SK-N-SH (cell line): ENCODE results near the gene SMIM26. TPM values are rescaled to one million over a fixed set of nuclear protein-coding genes. Genes with fewer than 3 reads are reported as not detected.

Experiments used
- CTCF ChIA-PET: fragments of 300-600, 350-600 bp; formaldehyde crosslinking; extraction: SDS; loops from one replicate; lab custom pipeline; 2021; lab: Yijun Ruan, JAX
- POLR2A ChIA-PET: fragments of 350-600 bp; sonication (Branson Sonifier 250); formaldehyde crosslinking; extraction: SDS; loops from one replicate; lab custom pipeline; 2020; ENCODE audit warnings: antibody characterized with exemption, inconsistent platforms; lab: Yijun Ruan, JAX
- DNase-seq: peaks from one replicate; pipeline ENCODE4 v3.0.0; 2012
- H2AFZ ChIP-seq: fragments of 200-600 bp; sonication (generic); 2 replicates; pipeline ENCODE4 v1.8.1; 2016; ENCODE audit warnings: antibody characterized with exemption, mild to moderate bottlenecking, low read depth
- H3F3A ChIP-seq: fragments of 200-600 bp; sonication (generic); replicated peaks from 2 replicates; pipeline ENCODE3; 2016; ENCODE audit warnings: antibody characterized with exemption, mild to moderate bottlenecking; ENCODE audit not compliant: insufficient read depth
- H3K27ac ChIP-seq, 2 experiments: fragments of 200-500 bp in 1 of 2; fragments of 200-600 bp in 1 of 2; sonication (Bioruptor generic) in 1 of 2; sonication (generic), shearing (Covaris generic) in 1 of 2; 2 replicates each; pipeline versions ENCODE4 v1.5.1 to v1.6.1; 2014 to 2016; ENCODE audit warnings: low read depth in 2 of 2, inconsistent platforms in 1 of 2, low read length in 1 of 2, mild to moderate bottlenecking in 1 of 2, mixed read lengths in 1 of 2
- H3K27me3 ChIP-seq: fragments of 200-600 bp; sonication (generic), shearing (Covaris generic); 2 replicates; pipeline ENCODE4 v1.6.1; 2016; ENCODE audit warnings: mixed run types; ENCODE audit not compliant: insufficient read depth
- H3K36me3 ChIP-seq, 2 experiments: fragments of 200-500 bp in 1 of 2; fragments of 200-600 bp in 1 of 2; sonication (Bioruptor generic) in 1 of 2; sonication (generic) in 1 of 2; replicated peaks in 1 of 2; 2 replicates each; pipeline versions ENCODE3 to v1.5.1; 2014 to 2016; ENCODE audit warnings: low read length in 1 of 2, mild to moderate bottlenecking in 1 of 2; ENCODE audit not compliant: insufficient read depth in 2 of 2, control insufficient read depth in 1 of 2
- H3K4me1 ChIP-seq, 2 experiments: fragments of 200-500 bp in 1 of 2; fragments of 200-600 bp in 1 of 2; sonication (Bioruptor generic) in 1 of 2; sonication (generic), shearing (Covaris generic) in 1 of 2; 2 replicates each; pipeline versions ENCODE4 v1.5.1 to v1.6.1; 2014 to 2016; ENCODE audit warnings: low read depth in 1 of 2, low read length in 1 of 2, mixed run types in 1 of 2; ENCODE audit not compliant: insufficient read depth in 2 of 2, control insufficient read depth in 1 of 2
- H3K4me2 ChIP-seq: fragments of 200-600 bp; sonication (generic), shearing (Covaris generic); 2 replicates; pipeline ENCODE4 v1.6.1; 2017; ENCODE audit warnings: mixed run types
- H3K4me3 ChIP-seq, 2 experiments: fragments of 200-500 bp in 1 of 2; fragments of 200-600 bp in 1 of 2; sonication (Bioruptor generic) in 1 of 2; sonication (generic), shearing (Covaris generic) in 1 of 2; 2 replicates each; pipeline versions ENCODE4 v1.5.1 to v1.8.1; 2014 to 2016; ENCODE audit warnings: low read depth in 2 of 2, inconsistent platforms in 1 of 2, low read length in 1 of 2, mild to moderate bottlenecking in 1 of 2, mixed read lengths in 1 of 2, moderate library complexity in 1 of 2
- H3K79me2 ChIP-seq: fragments of 200-600 bp; sonication (generic); 2 replicates; pipeline ENCODE4 v1.8.1; 2017; ENCODE audit warnings: mild to moderate bottlenecking; ENCODE audit not compliant: insufficient read depth
- H3K9ac ChIP-seq: fragments of 200-600 bp; sonication (generic); 2 replicates; pipeline ENCODE4 v1.6.1; 2017; ENCODE audit warnings: mixed run types
- H3K9me2 ChIP-seq: fragments of 200-600 bp; sonication (generic); 2 replicates; pipeline ENCODE4 v1.6.1; 2017; ENCODE audit warnings: mixed run types
- H3K9me3 ChIP-seq: fragments of 200-600 bp; sonication (generic); 2 replicates; pipeline ENCODE4 v1.6.1; 2017; ENCODE audit warnings: mixed run types, mild to moderate bottlenecking, moderate library complexity
- H4K20me1 ChIP-seq: fragments of 200-600 bp; sonication (generic); 2 replicates; pipeline ENCODE4 v1.6.1; 2017; ENCODE audit warnings: mild to moderate bottlenecking, mixed run types; ENCODE audit not compliant: insufficient read depth
- CHD2 ChIP-seq: fragments of 150-350 bp; IDR thresholded peaks from 2 replicates; pipeline ENCODE4 v1.6.1; 2018; ENCODE audit warnings: low read length; ENCODE audit not compliant: partially characterized antibody
- EP300 ChIP-seq, 2 experiments: IDR thresholded peaks; 2 replicates each; pipeline versions ENCODE4 v1.4.0 to v1.6.1; 2012; ENCODE audit warnings: borderline replicate concordance in 1 of 2, low read depth in 1 of 2, low read length in 1 of 2
- EZH2phosphoT487 ChIP-seq: fragments of 200-600 bp; sonication (generic); IDR thresholded peaks from 2 replicates; pipeline ENCODE4 v1.6.1; 2017; ENCODE audit warnings: low read depth, mixed run types, mild to moderate bottlenecking, antibody characterized with exemption, moderate library complexity, borderline replicate concordance
- FOXJ3 ChIP-seq: sonication (generic); formaldehyde crosslinking; IDR thresholded peaks from 2 replicates; pipeline ENCODE4 v1.5.1; 2020; ENCODE audit warnings: mild to moderate bottlenecking, missing genetic modification reagents
- FOXM1 ChIP-seq: IDR thresholded peaks from 2 replicates; pipeline ENCODE4 v1.4.0; 2012; ENCODE audit warnings: low read depth, mild to moderate bottlenecking
- JUND ChIP-seq: IDR thresholded peaks from 2 replicates; pipeline ENCODE4 v1.4.0; 2012
- MXI1 ChIP-seq: IDR thresholded peaks from 2 replicates; pipeline ENCODE4 v1.6.1; 2012; ENCODE audit warnings: mild to moderate bottlenecking, low read depth, low read length, improper control_type of control experiment
- RCOR1 ChIP-seq: fragments of 150-350 bp; IDR thresholded peaks from 2 replicates; pipeline ENCODE4 v1.6.1; 2017; ENCODE audit warnings: antibody characterized with exemption, low read length
- WGBS: methylation state at CpG from one replicate; pipeline ENCODE4 v1.1.6; 2017; ENCODE audit warnings: low lambda C conversion rate; 5-methylcytosine and 5-hydroxymethylcytosine counted together
- polyA plus RNA-seq, 3 experiments: library from polyadenylated mRNA; depleted of rRNA; stranded (reverse); fragments of >200 nt; gene quantifications; 2 replicates each; pipeline ENCODE4 v1.2.3, GENCODE V29; 2012
- TF ChIP-seq, protein P1 (sequence below): fragments of 150-350 bp; IDR thresholded peaks from 2 replicates; pipeline ENCODE4 v1.6.1; 2016; ENCODE audit warnings: mild to moderate bottlenecking, low read depth, low read length
- TF ChIP-seq, protein P2 (sequence below): IDR thresholded peaks from 2 replicates; pipeline ENCODE4 v1.4.0; 2012; ENCODE audit warnings: low read depth, borderline replicate concordance
- TF ChIP-seq, protein P3 (sequence below): IDR thresholded peaks from 2 replicates; pipeline ENCODE4 v1.6.1; 2012; ENCODE audit warnings: mild to moderate bottlenecking, low read depth, low read length, moderate library complexity
- TF ChIP-seq, protein P4 (sequence below): IDR thresholded peaks from 2 replicates; pipeline ENCODE4; 2012
- TF ChIP-seq, protein P5 (sequence below): fragments of 150-350 bp; IDR thresholded peaks from 2 replicates; pipeline ENCODE4 v1.6.1; 2017; ENCODE audit warnings: antibody characterized with exemption, low read length, low read depth, borderline replicate concordance

The SMIM26 gene
- polyA plus RNA-seq, 1 of the 3 experiments (the other 2 are of a cell fraction): 155 TPM

DNA sequence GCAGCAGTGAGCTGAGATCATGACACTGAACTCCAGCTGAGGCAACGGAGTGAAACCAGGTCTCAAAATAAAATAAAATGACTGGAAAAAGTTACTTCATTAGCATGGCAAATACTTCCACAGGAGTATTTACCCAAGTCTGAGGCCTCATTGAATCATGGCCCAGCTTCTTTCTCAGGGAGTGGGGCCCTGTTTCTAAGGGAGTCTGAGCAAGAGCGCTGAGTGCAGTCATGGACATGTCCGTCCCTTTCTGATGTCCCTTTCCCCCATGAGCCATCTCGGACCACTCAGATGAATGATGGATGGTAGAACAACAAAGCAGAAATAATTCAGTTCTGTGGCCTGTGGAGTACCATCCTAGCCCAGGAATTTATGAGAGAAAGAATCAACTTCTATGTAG lies 12.8 kb downstream of the SMIM26 start:
- H3K36me3 ChIP-seq: no peaks in the 10 kb centered on the region
- H4K20me1 ChIP-seq: no peaks in the 10 kb centered on the region
- no peaks in the 10 kb centered on the region for H3F3A ChIP-seq
- ChIA-PET CTCF (interaction anchor here (1.2 kb wide), 1 partner anchor 9 kb away, joined by 5 read pairs; no protein-coding TSS in a partner anchor), POLR2A (no interaction called here)
- no peak for DNase-seq
- H3K27me3 ChIP-seq: no peaks in the 10 kb centered on the region
- H3K9me3 ChIP-seq: no peaks in the 10 kb centered on the region
- H3K9ac ChIP-seq: no peak overlapping the region
- 76% methylated on average over 4 of the region's 4 CpGs for WGBS
- H2AFZ ChIP-seq: no peak overlapping the region
- TF ChIP-seq FOXM1 (no peak), FOXJ3 (no peak), RCOR1 (no peak), JUND (no peak), EP300 (IDR thresholded peaks at IDR 0.05; ENCODE audit: borderline replicate concordance in 1 of 2, low read depth in 1 of 2, low read length in 1 of 2) (no peak), MXI1 (no peak), EZH2phosphoT487 (no peak), CHD2 (no peak)
- TF ChIP-seq, protein P1, sequence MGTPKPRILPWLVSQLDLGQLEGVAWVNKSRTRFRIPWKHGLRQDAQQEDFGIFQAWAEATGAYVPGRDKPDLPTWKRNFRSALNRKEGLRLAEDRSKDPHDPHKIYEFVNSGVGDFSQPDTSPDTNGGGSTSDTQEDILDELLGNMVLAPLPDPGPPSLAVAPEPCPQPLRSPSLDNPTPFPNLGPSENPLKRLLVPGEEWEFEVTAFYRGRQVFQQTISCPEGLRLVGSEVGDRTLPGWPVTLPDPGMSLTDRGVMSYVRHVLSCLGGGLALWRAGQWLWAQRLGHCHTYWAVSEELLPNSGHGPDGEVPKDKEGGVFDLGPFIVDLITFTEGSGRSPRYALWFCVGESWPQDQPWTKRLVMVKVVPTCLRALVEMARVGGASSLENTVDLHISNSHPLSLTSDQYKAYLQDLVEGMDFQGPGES: no peak
- TF ChIP-seq, protein P2, sequence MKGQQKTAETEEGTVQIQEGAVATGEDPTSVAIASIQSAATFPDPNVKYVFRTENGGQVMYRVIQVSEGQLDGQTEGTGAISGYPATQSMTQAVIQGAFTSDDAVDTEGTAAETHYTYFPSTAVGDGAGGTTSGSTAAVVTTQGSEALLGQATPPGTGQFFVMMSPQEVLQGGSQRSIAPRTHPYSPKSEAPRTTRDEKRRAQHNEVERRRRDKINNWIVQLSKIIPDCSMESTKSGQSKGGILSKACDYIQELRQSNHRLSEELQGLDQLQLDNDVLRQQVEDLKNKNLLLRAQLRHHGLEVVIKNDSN: no peak
- TF ChIP-seq, protein P3, sequence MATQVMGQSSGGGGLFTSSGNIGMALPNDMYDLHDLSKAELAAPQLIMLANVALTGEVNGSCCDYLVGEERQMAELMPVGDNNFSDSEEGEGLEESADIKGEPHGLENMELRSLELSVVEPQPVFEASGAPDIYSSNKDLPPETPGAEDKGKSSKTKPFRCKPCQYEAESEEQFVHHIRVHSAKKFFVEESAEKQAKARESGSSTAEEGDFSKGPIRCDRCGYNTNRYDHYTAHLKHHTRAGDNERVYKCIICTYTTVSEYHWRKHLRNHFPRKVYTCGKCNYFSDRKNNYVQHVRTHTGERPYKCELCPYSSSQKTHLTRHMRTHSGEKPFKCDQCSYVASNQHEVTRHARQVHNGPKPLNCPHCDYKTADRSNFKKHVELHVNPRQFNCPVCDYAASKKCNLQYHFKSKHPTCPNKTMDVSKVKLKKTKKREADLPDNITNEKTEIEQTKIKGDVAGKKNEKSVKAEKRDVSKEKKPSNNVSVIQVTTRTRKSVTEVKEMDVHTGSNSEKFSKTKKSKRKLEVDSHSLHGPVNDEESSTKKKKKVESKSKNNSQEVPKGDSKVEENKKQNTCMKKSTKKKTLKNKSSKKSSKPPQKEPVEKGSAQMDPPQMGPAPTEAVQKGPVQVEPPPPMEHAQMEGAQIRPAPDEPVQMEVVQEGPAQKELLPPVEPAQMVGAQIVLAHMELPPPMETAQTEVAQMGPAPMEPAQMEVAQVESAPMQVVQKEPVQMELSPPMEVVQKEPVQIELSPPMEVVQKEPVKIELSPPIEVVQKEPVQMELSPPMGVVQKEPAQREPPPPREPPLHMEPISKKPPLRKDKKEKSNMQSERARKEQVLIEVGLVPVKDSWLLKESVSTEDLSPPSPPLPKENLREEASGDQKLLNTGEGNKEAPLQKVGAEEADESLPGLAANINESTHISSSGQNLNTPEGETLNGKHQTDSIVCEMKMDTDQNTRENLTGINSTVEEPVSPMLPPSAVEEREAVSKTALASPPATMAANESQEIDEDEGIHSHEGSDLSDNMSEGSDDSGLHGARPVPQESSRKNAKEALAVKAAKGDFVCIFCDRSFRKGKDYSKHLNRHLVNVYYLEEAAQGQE: no peak
- TF ChIP-seq, protein P4, sequence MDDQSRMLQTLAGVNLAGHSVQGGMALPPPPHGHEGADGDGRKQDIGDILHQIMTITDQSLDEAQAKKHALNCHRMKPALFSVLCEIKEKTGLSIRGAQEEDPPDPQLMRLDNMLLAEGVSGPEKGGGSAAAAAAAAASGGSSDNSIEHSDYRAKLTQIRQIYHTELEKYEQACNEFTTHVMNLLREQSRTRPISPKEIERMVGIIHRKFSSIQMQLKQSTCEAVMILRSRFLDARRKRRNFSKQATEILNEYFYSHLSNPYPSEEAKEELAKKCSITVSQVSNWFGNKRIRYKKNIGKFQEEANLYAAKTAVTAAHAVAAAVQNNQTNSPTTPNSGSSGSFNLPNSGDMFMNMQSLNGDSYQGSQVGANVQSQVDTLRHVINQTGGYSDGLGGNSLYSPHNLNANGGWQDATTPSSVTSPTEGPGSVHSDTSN: no peak
- TF ChIP-seq, protein P5, sequence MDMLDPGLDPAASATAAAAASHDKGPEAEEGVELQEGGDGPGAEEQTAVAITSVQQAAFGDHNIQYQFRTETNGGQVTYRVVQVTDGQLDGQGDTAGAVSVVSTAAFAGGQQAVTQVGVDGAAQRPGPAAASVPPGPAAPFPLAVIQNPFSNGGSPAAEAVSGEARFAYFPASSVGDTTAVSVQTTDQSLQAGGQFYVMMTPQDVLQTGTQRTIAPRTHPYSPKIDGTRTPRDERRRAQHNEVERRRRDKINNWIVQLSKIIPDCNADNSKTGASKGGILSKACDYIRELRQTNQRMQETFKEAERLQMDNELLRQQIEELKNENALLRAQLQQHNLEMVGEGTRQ: no peak
- no peaks in the 10 kb centered on the region for H3K4me1 ChIP-seq
- no peaks in the 10 kb centered on the region for H3K79me2 ChIP-seq
- no peak overlapping the region for H3K4me3 ChIP-seq
- H3K9me2 ChIP-seq: no peaks in the 10 kb centered on the region
- H3K4me2 ChIP-seq: no peak overlapping the region
- no peak overlapping the region for H3K27ac ChIP-seq
